ENCODE measurements around the gene C2CD2.
"Not testable (repeated sequence)": the region's sequence is repeated elsewhere in the genome, so short reads cannot be mapped to it uniquely, and the experiment has no call there.

Gene C2CD2

GRCh38 chr21:41975391-41976272, 21.8 kb upstream of the C2CD2 start:
- no peak for DNase-seq (ENCODE audit: low read depth in 3 of 3, low spot score in 1 of 3)

- no peak for DNase-seq (ENCODE audit: low read depth in 3 of 3, low spot score in 1 of 3)
These were observed 20.9 kb upstream of the C2CD2 start for GRCh38 chr21:41974752-41975053.

- DNase-seq (ENCODE audit: low read depth in 3 of 3, low spot score in 1 of 3) = no peak
These were observed 20.3 kb upstream of the C2CD2 start for GRCh38 chr21:41973861-41974751.

DNA sequence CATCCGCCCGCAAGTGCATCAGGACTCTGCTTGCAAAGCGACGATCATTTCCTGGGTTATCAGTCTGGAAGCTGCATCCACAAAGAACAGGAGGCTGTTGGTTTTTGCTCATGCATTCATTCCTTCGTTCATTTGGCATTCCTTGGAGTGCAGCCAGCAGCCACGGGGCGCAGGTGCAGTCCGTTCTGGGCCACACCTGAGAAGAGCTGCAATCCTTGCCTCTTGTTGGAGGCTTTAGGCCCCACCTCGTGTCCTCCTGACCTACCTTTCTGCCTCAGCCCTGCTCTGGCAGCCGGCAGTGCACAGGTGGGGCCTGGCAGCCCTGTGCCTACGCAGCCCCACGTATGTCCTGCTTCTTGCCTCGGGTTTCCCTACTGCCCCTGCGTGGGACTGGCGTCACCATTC, 19.6 kb upstream of the C2CD2 start:
- no peak for DNase-seq (ENCODE audit: low read depth in 3 of 3, low spot score in 1 of 3)

DNA sequence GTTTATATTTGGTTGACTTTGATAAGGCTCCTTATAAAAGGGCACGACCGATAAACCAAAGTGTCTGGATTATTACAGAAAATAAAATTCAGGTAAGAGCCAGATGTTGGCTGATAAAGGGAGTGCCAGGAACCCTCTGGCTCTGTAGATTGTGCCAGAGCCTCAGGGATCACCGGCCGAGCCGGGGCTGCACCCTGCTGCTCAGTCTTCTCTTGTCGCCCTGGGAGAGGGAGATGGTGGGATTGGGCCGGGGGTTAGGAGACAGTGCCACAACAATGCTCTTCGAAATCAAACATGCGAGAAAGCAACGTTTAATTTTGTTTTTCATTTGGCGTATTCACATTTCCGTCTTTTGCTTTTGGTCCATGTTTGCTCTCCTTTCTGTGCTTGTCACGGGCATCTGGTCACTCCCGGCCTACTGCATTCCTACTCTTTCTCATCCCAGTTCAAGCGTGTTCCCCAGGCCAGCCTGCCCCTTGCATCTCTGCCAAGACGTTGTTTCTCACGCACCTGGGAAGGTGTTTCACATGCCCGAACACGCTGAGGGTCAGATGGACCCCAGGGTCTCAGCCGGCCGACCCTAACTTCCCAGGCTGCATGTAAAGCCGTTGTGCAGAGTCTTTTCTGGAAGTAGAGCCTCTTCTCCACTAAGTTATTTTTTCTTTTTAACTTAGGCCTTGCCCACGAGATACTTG, 18.8 kb upstream of the C2CD2 start:
- no peak for DNase-seq (ENCODE audit: low read depth in 3 of 3, low spot score in 1 of 3)

- DNase-seq (ENCODE audit: low read depth in 3 of 3, low spot score in 1 of 3) = no peak
These were observed 18.1 kb upstream of the C2CD2 start for GRCh38 chr21:41971891-41972290.

- no peak for DNase-seq (ENCODE audit: low read depth in 3 of 3, low spot score in 1 of 3)
These were observed 17.2 kb upstream of the C2CD2 start for GRCh38 chr21:41970751-41971653.

GRCh38 chr21:41970106-41970391, 16.2 kb upstream of the C2CD2 start:
- DNase-seq (ENCODE audit: low read depth in 3 of 3, low spot score in 1 of 3) = no peak

GRCh38 chr21:41967708-41968107, 13.9 kb upstream of the C2CD2 start:
- DNase-seq (ENCODE audit: low read depth in 3 of 3, low spot score in 1 of 3) = no peak

DNA sequence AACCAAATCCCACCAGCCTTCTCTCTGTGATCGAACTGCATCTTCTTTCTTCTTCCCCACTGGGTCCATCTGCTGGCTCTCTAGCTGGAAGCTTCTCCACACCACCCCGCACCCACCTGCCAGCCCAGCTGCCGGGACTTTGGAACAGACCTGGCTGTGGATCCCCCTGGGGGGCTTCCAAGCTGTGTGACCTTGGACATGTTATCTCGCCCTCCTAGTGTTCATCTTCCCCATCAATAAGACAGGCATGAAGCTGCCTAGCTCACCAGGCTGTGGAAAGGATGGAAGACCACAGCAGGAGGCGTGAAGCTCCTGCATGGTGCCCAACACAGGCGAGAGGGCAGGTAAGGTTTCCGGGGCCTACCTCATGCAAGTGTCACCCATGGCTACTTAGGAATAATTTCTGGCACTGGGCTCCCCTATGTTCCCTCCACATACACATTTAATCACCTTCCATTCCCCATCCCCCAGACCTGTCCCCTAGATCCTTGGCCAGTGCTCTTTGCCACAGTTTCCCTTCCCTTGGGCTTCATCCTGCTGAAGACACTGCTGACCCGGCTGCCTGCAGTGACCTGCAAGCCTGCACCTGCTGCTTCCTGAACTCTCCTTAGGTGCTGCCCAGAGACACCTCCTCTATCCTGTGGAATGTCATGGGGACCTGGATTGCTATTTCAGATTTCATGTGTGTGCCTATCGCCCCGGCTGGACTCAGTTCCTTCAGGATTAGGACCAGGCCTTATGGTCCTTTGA, 13.2 kb upstream of the C2CD2 start:
- no peak for DNase-seq (ENCODE audit: low read depth in 3 of 3, low spot score in 1 of 3)

GRCh38 chr21:41966041-41966833, 12.4 kb upstream of the C2CD2 start:
- no peak for DNase-seq (ENCODE audit: low read depth in 3 of 3, low spot score in 1 of 3)

GRCh38 chr21:41965461-41966013, 11.7 kb upstream of the C2CD2 start:
- no peak for DNase-seq (ENCODE audit: low read depth in 3 of 3, low spot score in 1 of 3)

- no peak for DNase-seq (ENCODE audit: low read depth in 3 of 3, low spot score in 1 of 3)
These were observed 11.2 kb upstream of the C2CD2 start for GRCh38 chr21:41965045-41965444.

DNA sequence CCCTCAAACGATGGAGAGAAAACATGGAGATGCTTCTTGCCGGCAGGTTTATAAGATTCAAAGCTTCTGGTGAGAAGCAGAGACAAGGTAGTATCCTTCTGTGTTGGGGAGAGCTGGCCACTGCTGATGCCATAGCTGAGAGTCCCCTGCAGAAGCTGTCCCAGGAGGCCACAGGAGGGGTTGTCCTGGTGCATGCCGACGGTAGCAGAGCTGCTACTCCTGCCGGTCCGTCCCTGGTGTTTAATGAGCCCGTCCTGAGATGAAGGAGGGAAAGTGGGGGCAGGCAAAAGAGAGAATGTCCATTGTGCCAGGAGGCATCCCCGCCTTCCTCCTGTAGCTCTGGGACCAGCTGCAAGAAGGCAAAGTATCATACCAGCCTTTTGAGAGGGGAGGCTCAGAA, 10.4 kb upstream of the C2CD2 start:
- no peak for DNase-seq (ENCODE audit: low read depth in 3 of 3, low spot score in 1 of 3)

- DNase-seq (ENCODE audit: low read depth in 3 of 3, low spot score in 1 of 3) = no peak
These were observed 8.7 kb upstream of the C2CD2 start for GRCh38 chr21:41962425-41962966.

DNA sequence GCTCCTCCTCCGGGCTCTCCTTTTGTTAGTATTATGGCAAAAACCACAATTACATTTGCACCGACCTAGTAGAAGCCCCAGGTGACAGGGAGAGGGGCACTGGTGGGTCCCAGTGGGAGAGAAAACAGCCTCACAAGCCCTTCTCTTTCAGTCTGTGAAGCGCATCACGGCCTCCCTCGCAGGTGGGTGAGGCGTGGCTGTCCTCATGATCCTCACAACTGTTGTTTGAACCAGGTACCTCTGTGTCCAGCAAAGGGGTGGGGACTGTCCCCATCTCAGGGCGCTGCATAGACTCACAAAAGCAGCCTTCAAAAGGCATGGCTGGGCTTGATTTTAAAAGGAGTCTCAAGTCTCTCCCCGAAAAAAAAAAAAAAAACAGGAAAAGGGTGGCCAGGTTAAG, 7.9 kb upstream of the C2CD2 start:
- no peak for DNase-seq (ENCODE audit: low read depth in 3 of 3, low spot score in 1 of 3)

DNA sequence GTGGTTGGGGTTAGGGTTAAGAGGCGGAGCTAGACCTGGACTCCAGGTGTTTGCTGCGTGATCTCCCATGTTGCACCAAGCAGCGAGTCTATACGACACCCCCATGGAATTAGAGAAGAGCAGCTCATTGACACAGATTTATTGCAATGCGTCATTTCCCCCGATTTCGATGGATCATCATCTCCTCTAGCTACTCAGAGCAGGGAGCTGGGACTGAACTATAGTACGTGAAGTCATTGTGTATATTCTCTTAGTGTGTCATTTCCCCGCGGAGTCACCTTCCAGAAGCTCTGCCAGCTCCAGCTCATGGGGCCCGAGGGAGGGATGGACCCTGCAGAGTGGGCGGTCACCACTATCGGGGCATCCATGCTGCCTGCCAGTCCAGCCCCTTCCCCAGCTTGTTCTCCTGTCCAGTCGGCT, 7.5 kb upstream of the C2CD2 start:
- DNase-seq (ENCODE audit: low read depth in 3 of 3, low spot score in 1 of 3) = no peak

DNA sequence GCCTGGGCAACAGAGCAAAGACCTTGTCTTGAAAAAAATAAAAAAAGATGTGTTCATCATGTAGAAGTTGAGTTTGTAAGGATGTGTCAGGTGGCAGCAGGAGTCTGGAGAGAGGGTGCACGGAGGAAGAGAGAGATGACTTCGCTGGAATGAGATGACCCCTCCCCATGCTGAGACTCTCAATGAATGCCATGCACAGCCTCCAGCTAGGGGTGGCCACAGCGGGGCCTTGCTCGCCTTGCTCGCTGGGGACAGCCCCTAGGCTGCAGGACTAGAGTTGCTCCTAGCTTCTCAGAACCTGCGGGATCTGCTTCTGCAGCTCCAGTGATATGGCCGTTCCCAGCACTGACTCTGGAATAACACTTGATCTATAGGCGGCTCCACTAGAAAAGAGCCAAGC, 6.6 kb upstream of the C2CD2 start:
- DNase-seq (ENCODE audit: low read depth in 3 of 3, low spot score in 1 of 3) = no peak

GRCh38 chr21:41959697-41960096, 5.9 kb upstream of the C2CD2 start:
- DNase-seq (ENCODE audit: low read depth in 3 of 3, low spot score in 1 of 3) = not testable (repeated sequence)

Measured in stimulated activated CD4-positive, alpha-beta T cell treated with anti-CD3 and anti-CD28 coated beads, TNF-alpha, amount 100 ng/mL, for 1 hour (primary cell).